Measurements from ENCODE around the gene FPR3. TPM values are rescaled to one million over a fixed set of nuclear protein-coding genes. Genes with fewer than 3 reads are reported as not detected.

The FPR3 gene
- total and polyA plus RNA-seq, 4 donors: 5.5 to 19.1 (median 11.2) TPM

DNA sequence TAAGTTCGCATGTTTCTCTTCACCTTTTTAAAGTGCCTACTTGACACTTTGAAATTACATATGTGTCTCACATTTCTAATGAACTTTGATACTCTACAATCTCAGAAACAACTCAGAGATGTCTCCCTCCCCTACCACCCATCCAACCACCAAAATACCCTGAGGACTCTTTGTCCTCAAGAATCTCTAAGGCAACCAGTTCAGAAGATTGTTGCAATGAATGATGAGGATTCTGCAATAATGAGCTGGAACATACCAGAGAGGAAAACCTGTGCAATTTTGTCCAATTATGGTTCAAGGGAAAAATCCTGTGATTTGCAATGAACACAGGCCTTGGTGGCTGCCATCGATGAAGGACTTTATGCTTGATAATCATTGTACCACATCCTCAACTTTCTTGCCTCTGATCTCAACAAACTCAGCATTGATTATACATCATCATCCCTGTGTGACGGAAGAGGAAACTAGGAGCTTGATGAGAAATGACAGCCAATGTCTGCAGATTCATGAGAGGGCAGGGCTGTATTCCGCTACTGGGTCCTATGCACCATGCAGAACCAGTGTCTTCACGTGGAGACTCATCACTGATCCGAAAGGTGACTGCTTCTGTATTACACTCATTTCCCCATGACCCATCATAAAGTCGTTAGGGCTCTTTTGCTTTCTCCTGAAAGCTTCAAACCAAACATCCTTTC lies 44.4 kb upstream of the FPR3 start:
- TF ChIP-seq, protein P1, sequence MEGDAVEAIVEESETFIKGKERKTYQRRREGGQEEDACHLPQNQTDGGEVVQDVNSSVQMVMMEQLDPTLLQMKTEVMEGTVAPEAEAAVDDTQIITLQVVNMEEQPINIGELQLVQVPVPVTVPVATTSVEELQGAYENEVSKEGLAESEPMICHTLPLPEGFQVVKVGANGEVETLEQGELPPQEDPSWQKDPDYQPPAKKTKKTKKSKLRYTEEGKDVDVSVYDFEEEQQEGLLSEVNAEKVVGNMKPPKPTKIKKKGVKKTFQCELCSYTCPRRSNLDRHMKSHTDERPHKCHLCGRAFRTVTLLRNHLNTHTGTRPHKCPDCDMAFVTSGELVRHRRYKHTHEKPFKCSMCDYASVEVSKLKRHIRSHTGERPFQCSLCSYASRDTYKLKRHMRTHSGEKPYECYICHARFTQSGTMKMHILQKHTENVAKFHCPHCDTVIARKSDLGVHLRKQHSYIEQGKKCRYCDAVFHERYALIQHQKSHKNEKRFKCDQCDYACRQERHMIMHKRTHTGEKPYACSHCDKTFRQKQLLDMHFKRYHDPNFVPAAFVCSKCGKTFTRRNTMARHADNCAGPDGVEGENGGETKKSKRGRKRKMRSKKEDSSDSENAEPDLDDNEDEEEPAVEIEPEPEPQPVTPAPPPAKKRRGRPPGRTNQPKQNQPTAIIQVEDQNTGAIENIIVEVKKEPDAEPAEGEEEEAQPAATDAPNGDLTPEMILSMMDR (IDR thresholded peaks at IDR 0.05; ENCODE audit: control extremely low read depth, extremely low read depth): no peak
- DNase-seq (no peak), ATAC-seq (ENCODE audit: insufficient read depth, low FRiP score) (no peak)
- H3K9ac ChIP-seq (ENCODE audit: insufficient read depth in 1 of 2, low read length in 2 of 2): no peak overlapping the region
- H3K4me3 ChIP-seq: no peak overlapping the region
- WGBS, 2 donors: 71 to 75% methylated on average over 7 of the region's 7 CpGs
- H3K36me3 ChIP-seq (ENCODE audit: control insufficient read depth in 4 of 4, insufficient read depth in 4 of 4, low read length in 4 of 4): no peaks in the 10 kb centered on the region
- no peak overlapping the region for H3K27ac ChIP-seq (ENCODE audit: low read depth in 1 of 2, low read length in 1 of 2)
- H3K4me1 ChIP-seq (ENCODE audit: control insufficient read depth in 5 of 5, insufficient read depth in 5 of 5, low read length in 5 of 5): no peaks in the 10 kb centered on the region
- H3K9me3 ChIP-seq (ENCODE audit: control insufficient read depth in 4 of 4, insufficient read depth in 3 of 4, low read length in 3 of 4): peaks cover 0 to 1% (median 0%) of the 10 kb centered on the region in 4 donors
- H3K27me3 ChIP-seq (ENCODE audit: control insufficient read depth in 3 of 3, insufficient read depth in 3 of 3, low read length in 2 of 3): peaks cover 0 to 2% (median under 1%) of the 10 kb centered on the region in 3 donors

DNA sequence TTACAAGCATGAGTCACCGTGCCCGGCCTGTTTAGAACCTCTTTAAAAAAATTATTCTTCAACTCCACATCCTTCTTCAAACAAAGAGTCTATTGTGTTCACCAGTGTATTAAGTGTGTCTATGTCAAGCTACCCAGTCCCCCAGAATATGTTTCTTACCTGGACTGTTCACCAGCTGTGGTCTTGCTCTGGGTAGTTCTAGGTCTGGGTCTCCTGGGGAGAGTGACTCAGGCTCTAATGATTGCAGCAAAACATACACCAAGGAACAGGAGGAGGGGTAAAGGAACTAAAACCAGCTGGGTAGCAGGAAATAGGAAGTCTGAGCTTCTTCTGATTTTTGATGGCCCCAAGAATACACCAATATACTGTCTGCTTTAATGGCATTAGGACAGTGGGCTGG lies 43.3 kb upstream of the FPR3 start, which contains the start of gene FPR1:
FPR1 (minus strand) TSS at position 224 of the 400 bp plus-strand sequence. CDS start 4,884 bp downstream, outside the sequence.
- H3K27me3 ChIP-seq (ENCODE audit: control insufficient read depth in 3 of 3, insufficient read depth in 3 of 3, low read length in 2 of 3): peaks cover 0 to 7% (median 2%) of the 10 kb centered on the region in 3 donors
- H3K36me3 ChIP-seq (ENCODE audit: control insufficient read depth in 4 of 4, insufficient read depth in 4 of 4, low read length in 4 of 4): no peaks in the 10 kb centered on the region
- WGBS, 2 donors: 50 to 60% methylated on average over 2 of the region's 2 CpGs
- H3K27ac ChIP-seq (ENCODE audit: low read depth in 1 of 2, low read length in 1 of 2): peak within 1 kb of the TSS in 1 of 2 donors; percentile 59
- peaks cover 0 to 5% (median 0%) of the 10 kb centered on the region in 4 donors for H3K9me3 ChIP-seq (ENCODE audit: control insufficient read depth in 4 of 4, insufficient read depth in 3 of 4, low read length in 3 of 4)
- TF ChIP-seq, protein P1 (IDR thresholded peaks at IDR 0.05; ENCODE audit: control extremely low read depth, extremely low read depth): no peak
- H3K4me1 ChIP-seq (ENCODE audit: control insufficient read depth in 5 of 5, insufficient read depth in 5 of 5, low read length in 5 of 5): no peaks in the 10 kb centered on the region
- DNase-seq (peak in 2 of 3 donors; percentile 8 to 14), ATAC-seq (ENCODE audit: insufficient read depth, low FRiP score) (no peak)
- H3K4me3 ChIP-seq: no peak within 1 kb of the TSS
- H3K9ac ChIP-seq (ENCODE audit: insufficient read depth in 1 of 2, low read length in 2 of 2): no peak within 1 kb of the TSS

DNA sequence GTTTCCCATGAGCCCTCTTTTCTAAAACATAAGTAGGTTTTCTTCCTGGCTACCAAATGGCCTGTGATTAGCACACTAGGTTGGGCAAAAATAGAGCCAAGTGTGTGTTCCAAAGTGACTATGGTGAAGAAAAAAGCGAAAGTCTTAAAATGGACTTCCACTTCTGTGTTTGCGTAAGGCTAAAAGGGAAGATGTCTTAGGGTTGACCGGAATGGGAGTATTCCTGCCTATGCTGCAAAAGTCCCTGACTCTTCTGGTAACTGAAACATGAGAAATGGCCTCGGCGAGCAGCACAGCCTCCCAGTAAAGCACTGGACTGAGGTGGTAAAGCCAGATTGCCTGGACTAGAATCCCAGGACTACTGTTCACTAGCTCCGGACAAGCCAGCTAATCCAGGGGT lies 40.8 kb upstream of the FPR3 start:
- DNase-seq (no peak), ATAC-seq (ENCODE audit: insufficient read depth, low FRiP score) (no peak)
- Histone ChIP-seq H3K27ac (ENCODE audit: low read depth in 1 of 2, low read length in 1 of 2) (peak overlapping the region in 1 of 2 donors; percentile 64), H3K36me3 (ENCODE audit: control insufficient read depth in 4 of 4, insufficient read depth in 4 of 4, low read length in 4 of 4) (no peaks in the 10 kb centered on the region), H3K27me3 (ENCODE audit: control insufficient read depth in 3 of 3, insufficient read depth in 3 of 3, low read length in 2 of 3) (peaks cover 0 to 7% (median 2%) of the 10 kb centered on the region in 3 donors), H3K9ac (ENCODE audit: insufficient read depth in 1 of 2, low read length in 2 of 2) (no peak overlapping the region), H3K9me3 (ENCODE audit: control insufficient read depth in 4 of 4, insufficient read depth in 3 of 4, low read length in 3 of 4) (peaks cover 0 to 5% (median 0%) of the 10 kb centered on the region in 4 donors), H3K4me1 (ENCODE audit: control insufficient read depth in 5 of 5, insufficient read depth in 5 of 5, low read length in 5 of 5) (no peaks in the 10 kb centered on the region), H3K4me3 (no peak overlapping the region)
- TF ChIP-seq, protein P1 (IDR thresholded peaks at IDR 0.05; ENCODE audit: control extremely low read depth, extremely low read depth): no peak
- WGBS, 2 donors: 35 to 66% methylated on average over 6 of the region's 6 CpGs

Data from lung (tissue), 12 donors.